ENCODE measurements around the gene ARHGEF38.

DNA sequence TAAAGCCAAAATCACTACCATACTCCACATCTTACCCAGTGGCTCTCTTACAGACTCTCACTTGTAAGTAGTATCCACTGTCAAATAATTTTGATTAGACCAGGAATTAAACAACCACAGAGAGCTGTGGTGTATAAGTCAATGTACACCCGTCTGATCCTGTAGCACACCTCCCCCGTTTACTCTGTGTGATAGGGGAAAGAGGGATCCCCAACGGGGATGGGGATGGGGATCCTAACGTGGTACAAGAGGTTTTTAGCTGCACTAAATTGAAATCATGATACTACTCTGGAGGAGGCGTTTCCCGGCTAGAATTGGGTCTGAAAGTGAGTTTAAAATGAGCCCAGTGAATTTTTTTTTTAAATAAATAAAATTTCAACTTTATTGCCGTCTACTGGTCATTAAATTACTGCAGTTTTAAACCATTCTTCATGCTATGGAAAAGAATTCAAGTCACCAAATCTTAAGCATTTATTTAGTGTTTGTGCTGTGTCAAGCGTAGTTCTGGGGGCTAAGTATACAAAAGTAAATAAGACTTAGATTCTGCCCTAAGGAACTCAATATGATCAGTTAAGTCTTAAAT is 79.5 kb downstream of the ARHGEF38 start:
- TF ChIP-seq, protein P1, sequence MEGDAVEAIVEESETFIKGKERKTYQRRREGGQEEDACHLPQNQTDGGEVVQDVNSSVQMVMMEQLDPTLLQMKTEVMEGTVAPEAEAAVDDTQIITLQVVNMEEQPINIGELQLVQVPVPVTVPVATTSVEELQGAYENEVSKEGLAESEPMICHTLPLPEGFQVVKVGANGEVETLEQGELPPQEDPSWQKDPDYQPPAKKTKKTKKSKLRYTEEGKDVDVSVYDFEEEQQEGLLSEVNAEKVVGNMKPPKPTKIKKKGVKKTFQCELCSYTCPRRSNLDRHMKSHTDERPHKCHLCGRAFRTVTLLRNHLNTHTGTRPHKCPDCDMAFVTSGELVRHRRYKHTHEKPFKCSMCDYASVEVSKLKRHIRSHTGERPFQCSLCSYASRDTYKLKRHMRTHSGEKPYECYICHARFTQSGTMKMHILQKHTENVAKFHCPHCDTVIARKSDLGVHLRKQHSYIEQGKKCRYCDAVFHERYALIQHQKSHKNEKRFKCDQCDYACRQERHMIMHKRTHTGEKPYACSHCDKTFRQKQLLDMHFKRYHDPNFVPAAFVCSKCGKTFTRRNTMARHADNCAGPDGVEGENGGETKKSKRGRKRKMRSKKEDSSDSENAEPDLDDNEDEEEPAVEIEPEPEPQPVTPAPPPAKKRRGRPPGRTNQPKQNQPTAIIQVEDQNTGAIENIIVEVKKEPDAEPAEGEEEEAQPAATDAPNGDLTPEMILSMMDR (IDR thresholded peaks at IDR 0.05) = no peak
- TF ChIP-seq POLR2A (IDR thresholded peaks at IDR 0.05) (no peak), POLR2AphosphoS5 (IDR thresholded peaks at IDR 0.05) (no peak)
